ENCODE data around the gene TBC1D17. TPM values are rescaled to one million over a fixed set of nuclear protein-coding genes. Genes with fewer than 3 reads are reported as not detected.

Gene TBC1D17
- total RNA-seq, 1 donor from 2014 or later = 2.1 TPM

GRCh38 chr19:49832556-49832955, 44.9 kb upstream of the TBC1D17 start:
- FAIRE-seq = peak; percentile 23

GRCh38 chr19:49833599-49833998, 43.9 kb upstream of the TBC1D17 start:
- peaks cover 34% of the 10 kb centered on the region for H3K36me3 ChIP-seq (ENCODE audit: control insufficient read depth, insufficient read depth, low read length)
- DNase-seq (ENCODE audit: low read depth) = no peak
- no peak for FAIRE-seq
- no peak for TF ChIP-seq CTCF (IDR thresholded peaks at IDR 0.05; ENCODE audit: insufficient read depth, low read length, severe bottlenecking)
- no peaks in the 10 kb centered on the region for H3K27me3 ChIP-seq (ENCODE audit: control insufficient read depth, insufficient read depth, low read length)
- no peak overlapping the region for H3K4me3 ChIP-seq (ENCODE audit: low read depth, low read length)

More at GRCh38 chr19:49832556-49832955, 44.9 kb upstream of the TBC1D17 start:
- H3K4me3 ChIP-seq (ENCODE audit: low read depth, low read length) = no peak overlapping the region
- H3K36me3 ChIP-seq (ENCODE audit: control insufficient read depth, insufficient read depth, low read length) = peaks cover 32% of the 10 kb centered on the region
- DNase-seq (ENCODE audit: low read depth) = no peak
- no peak for TF ChIP-seq CTCF (IDR thresholded peaks at IDR 0.05; ENCODE audit: insufficient read depth, low read length, severe bottlenecking)
- no peaks in the 10 kb centered on the region for H3K27me3 ChIP-seq (ENCODE audit: control insufficient read depth, insufficient read depth, low read length)

- DNase-seq (ENCODE audit: low read depth) (no peak), FAIRE-seq (no peak)
- Histone ChIP-seq H3K4me3 (ENCODE audit: low read depth, low read length) (no peak overlapping the region), H3K36me3 (ENCODE audit: control insufficient read depth, insufficient read depth, low read length) (peaks cover 32% of the 10 kb centered on the region), H3K27me3 (ENCODE audit: control insufficient read depth, insufficient read depth, low read length) (no peaks in the 10 kb centered on the region)
- TF ChIP-seq CTCF (IDR thresholded peaks at IDR 0.05; ENCODE audit: insufficient read depth, low read length, severe bottlenecking) = no peak
Observed at GRCh38 chr19:49835562-49835961, 41.9 kb upstream of the TBC1D17 start.

- FAIRE-seq = no peak
Observed at GRCh38 chr19:49836176-49837008, 41.1 kb upstream of the TBC1D17 start.

GRCh38 chr19:49837009-49837310, 40.5 kb upstream of the TBC1D17 start:
- no peak overlapping the region for H3K4me3 ChIP-seq (ENCODE audit: low read depth, low read length)
- no peak for TF ChIP-seq CTCF (IDR thresholded peaks at IDR 0.05; ENCODE audit: insufficient read depth, low read length, severe bottlenecking)
- no peak for FAIRE-seq
- H3K27me3 ChIP-seq (ENCODE audit: control insufficient read depth, insufficient read depth, low read length) = no peaks in the 10 kb centered on the region
- no peak for DNase-seq (ENCODE audit: low read depth)
- H3K36me3 ChIP-seq (ENCODE audit: control insufficient read depth, insufficient read depth, low read length) = peaks cover 25% of the 10 kb centered on the region

More at GRCh38 chr19:49836176-49837008, 41.1 kb upstream of the TBC1D17 start:
- no peak for DNase-seq (ENCODE audit: low read depth)
- Histone ChIP-seq H3K27me3 (ENCODE audit: control insufficient read depth, insufficient read depth, low read length) (no peaks in the 10 kb centered on the region), H3K36me3 (ENCODE audit: control insufficient read depth, insufficient read depth, low read length) (peaks cover 29% of the 10 kb centered on the region), H3K4me3 (ENCODE audit: low read depth, low read length) (no peak overlapping the region)
- no peak for TF ChIP-seq CTCF (IDR thresholded peaks at IDR 0.05; ENCODE audit: insufficient read depth, low read length, severe bottlenecking)

GRCh38 chr19:49837425-49837824, 40.1 kb upstream of the TBC1D17 start:
- H3K36me3 ChIP-seq (ENCODE audit: control insufficient read depth, insufficient read depth, low read length) = peaks cover 22% of the 10 kb centered on the region
- no peak for DNase-seq (ENCODE audit: low read depth)
- no peaks in the 10 kb centered on the region for H3K27me3 ChIP-seq (ENCODE audit: control insufficient read depth, insufficient read depth, low read length)
- no peak for FAIRE-seq
- no peak for TF ChIP-seq CTCF (IDR thresholded peaks at IDR 0.05; ENCODE audit: insufficient read depth, low read length, severe bottlenecking)
- H3K4me3 ChIP-seq (ENCODE audit: low read depth, low read length) = no peak overlapping the region
